ENCODE data around the gene C19orf38. TPM values are rescaled to one million over a fixed set of nuclear protein-coding genes. Genes with fewer than 3 reads are reported as not detected.

The C19orf38 gene
- total RNA-seq, 1 donor, result under 0.01 TPM

DNA sequence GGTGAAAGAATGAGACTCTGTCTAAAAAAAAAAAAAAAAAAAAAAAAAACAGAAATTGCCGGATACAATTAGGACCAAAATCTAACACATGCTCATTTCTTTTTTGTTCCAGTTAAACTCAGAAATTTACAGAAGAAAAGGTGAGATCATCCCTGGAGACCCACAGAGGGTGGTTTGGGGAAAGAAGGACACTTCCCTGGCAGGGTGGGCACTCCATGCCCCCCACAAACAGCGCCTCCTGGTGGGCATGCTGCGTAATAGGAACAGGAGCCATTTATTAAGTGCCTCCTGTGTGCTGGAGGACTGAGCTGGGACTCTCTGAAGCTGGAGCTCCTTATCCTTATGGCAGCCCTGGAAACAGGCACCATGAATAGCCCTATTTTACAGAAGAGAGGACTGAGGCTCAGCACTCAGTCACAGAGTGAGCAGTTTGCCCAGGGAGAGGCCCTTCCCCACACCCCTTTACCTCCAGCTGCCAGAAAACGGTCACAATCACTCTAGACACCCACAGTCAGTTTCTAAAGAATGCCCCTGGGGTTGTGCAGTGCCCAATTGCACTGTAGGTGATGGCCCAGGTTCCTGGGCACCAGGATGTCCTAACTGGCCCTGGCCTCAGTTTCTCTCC lies 10.1 kb downstream of the C19orf38 start:
- peak overlapping the region; percentile 35 for H2AFZ ChIP-seq (ENCODE audit: low read length)
- no peaks in the 10 kb centered on the region for H3K36me3 ChIP-seq (ENCODE audit: insufficient read depth, low read length)
- no peaks in the 10 kb centered on the region for H4K20me1 ChIP-seq (ENCODE audit: insufficient read depth, low read length)
- no peak overlapping the region for H3K27ac ChIP-seq (ENCODE audit: low read depth, low read length)
- H3K4me1 ChIP-seq (ENCODE audit: insufficient read depth, low read length), result peaks cover 7% of the 10 kb centered on the region
- no peak overlapping the region for H3K4me2 ChIP-seq (ENCODE audit: insufficient read depth, low read length)
- H3K79me2 ChIP-seq (ENCODE audit: insufficient read depth, low read length), result no peaks in the 10 kb centered on the region
- peak; percentile 78 for DNase-seq (ENCODE audit: insufficient read length, low spot score, missing footprints)
- H3K9me3 ChIP-seq (ENCODE audit: low read depth, low read length), result no peaks in the 10 kb centered on the region
- TF ChIP-seq, protein P1, sequence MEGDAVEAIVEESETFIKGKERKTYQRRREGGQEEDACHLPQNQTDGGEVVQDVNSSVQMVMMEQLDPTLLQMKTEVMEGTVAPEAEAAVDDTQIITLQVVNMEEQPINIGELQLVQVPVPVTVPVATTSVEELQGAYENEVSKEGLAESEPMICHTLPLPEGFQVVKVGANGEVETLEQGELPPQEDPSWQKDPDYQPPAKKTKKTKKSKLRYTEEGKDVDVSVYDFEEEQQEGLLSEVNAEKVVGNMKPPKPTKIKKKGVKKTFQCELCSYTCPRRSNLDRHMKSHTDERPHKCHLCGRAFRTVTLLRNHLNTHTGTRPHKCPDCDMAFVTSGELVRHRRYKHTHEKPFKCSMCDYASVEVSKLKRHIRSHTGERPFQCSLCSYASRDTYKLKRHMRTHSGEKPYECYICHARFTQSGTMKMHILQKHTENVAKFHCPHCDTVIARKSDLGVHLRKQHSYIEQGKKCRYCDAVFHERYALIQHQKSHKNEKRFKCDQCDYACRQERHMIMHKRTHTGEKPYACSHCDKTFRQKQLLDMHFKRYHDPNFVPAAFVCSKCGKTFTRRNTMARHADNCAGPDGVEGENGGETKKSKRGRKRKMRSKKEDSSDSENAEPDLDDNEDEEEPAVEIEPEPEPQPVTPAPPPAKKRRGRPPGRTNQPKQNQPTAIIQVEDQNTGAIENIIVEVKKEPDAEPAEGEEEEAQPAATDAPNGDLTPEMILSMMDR (IDR thresholded peaks at IDR 0.05; ENCODE audit: extremely low read depth, low read depth, low read length), result peak; percentile 93
- H3K4me3 ChIP-seq (ENCODE audit: insufficient read depth, low read length), result no peak overlapping the region
- no peaks in the 10 kb centered on the region for H3K27me3 ChIP-seq (ENCODE audit: insufficient read depth, low read length)

DNA sequence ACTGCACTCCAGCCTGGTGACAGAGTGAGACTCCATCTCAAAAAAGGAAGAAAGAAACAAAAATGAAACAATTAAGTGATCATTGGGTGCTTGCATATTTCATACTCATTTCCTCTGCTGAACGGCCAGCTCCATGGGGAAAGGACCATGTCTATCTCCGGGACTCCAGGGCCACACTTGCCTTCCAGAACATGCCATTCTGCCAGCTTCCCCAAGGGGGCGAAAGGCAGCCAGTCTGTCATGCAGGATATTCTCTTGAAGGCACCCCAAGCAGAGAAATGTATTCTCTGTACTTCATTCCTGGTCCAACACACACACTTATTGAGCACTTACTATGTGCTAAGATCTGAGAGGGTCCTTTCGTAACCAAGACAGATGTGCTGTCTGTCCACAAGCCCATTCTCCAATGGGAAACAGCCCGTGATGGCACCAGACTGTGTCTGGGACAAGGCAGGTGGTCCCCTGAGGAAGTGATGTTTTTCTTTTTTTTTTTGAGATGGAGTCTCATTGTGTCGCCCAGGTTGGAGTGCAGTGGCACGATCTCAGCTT lies 13.0 kb downstream of the C19orf38 start:
- DNase-seq (ENCODE audit: insufficient read length, low spot score, missing footprints), result peak; percentile 72
- no peaks in the 10 kb centered on the region for H3K36me3 ChIP-seq (ENCODE audit: insufficient read depth, low read length)
- H3K27me3 ChIP-seq (ENCODE audit: insufficient read depth, low read length), result no peaks in the 10 kb centered on the region
- H3K4me2 ChIP-seq (ENCODE audit: insufficient read depth, low read length), result no peak overlapping the region
- TF ChIP-seq, protein P1 (IDR thresholded peaks at IDR 0.05; ENCODE audit: extremely low read depth, low read depth, low read length), result peak; percentile 54
- H3K79me2 ChIP-seq (ENCODE audit: insufficient read depth, low read length), result no peaks in the 10 kb centered on the region
- H3K9me3 ChIP-seq (ENCODE audit: low read depth, low read length), result no peaks in the 10 kb centered on the region
- H4K20me1 ChIP-seq (ENCODE audit: insufficient read depth, low read length), result no peaks in the 10 kb centered on the region
- H3K4me3 ChIP-seq (ENCODE audit: insufficient read depth, low read length), result no peak overlapping the region
- H3K27ac ChIP-seq (ENCODE audit: low read depth, low read length), result no peak overlapping the region
- peaks cover 18% of the 10 kb centered on the region for H3K4me1 ChIP-seq (ENCODE audit: insufficient read depth, low read length)
- no peak overlapping the region for H2AFZ ChIP-seq (ENCODE audit: low read length)

DNA sequence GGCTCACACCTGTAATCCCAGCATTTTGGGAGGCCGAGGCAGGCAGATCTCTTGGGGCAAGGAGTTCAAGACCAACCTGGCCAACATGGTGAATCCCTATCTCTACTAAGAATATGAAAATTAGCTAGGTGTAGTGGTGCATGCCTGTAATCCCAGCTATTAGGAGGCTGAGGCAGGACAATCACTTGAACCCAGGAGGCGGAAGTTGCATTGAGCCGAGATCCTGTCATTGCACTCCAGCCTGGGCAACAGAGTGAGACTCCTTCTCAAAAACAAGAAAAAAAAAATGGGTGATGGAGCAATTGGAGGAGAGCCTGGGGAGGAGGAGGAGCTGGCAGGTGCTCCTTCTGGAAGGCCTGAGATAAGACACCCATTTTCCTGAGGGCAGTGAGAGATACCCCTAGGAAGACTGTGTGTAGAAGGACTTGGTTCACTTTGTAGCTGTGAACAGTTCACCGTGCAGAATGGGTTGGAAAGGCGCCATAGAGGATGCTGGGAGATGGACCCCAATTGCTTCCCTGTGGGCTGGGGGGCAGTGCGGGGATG lies 14.4 kb downstream of the C19orf38 start:
- H2AFZ ChIP-seq (ENCODE audit: low read length), result peak overlapping the region; percentile 92
- TF ChIP-seq, protein P1 (IDR thresholded peaks at IDR 0.05; ENCODE audit: extremely low read depth, low read depth, low read length), result no peak
- no peaks in the 10 kb centered on the region for H3K36me3 ChIP-seq (ENCODE audit: insufficient read depth, low read length)
- DNase-seq (ENCODE audit: insufficient read length, low spot score, missing footprints), result peak; percentile 44
- H3K79me2 ChIP-seq (ENCODE audit: insufficient read depth, low read length), result no peaks in the 10 kb centered on the region
- peak overlapping the region; percentile 62 for H3K4me3 ChIP-seq (ENCODE audit: insufficient read depth, low read length)
- H3K4me2 ChIP-seq (ENCODE audit: insufficient read depth, low read length), result peak overlapping the region; percentile 79
- H4K20me1 ChIP-seq (ENCODE audit: insufficient read depth, low read length), result no peaks in the 10 kb centered on the region
- no peaks in the 10 kb centered on the region for H3K27me3 ChIP-seq (ENCODE audit: insufficient read depth, low read length)
- peaks cover 18% of the 10 kb centered on the region for H3K4me1 ChIP-seq (ENCODE audit: insufficient read depth, low read length)
- H3K27ac ChIP-seq (ENCODE audit: low read depth, low read length), result peak overlapping the region; percentile 81
- H3K9me3 ChIP-seq (ENCODE audit: low read depth, low read length), result no peaks in the 10 kb centered on the region

DNA sequence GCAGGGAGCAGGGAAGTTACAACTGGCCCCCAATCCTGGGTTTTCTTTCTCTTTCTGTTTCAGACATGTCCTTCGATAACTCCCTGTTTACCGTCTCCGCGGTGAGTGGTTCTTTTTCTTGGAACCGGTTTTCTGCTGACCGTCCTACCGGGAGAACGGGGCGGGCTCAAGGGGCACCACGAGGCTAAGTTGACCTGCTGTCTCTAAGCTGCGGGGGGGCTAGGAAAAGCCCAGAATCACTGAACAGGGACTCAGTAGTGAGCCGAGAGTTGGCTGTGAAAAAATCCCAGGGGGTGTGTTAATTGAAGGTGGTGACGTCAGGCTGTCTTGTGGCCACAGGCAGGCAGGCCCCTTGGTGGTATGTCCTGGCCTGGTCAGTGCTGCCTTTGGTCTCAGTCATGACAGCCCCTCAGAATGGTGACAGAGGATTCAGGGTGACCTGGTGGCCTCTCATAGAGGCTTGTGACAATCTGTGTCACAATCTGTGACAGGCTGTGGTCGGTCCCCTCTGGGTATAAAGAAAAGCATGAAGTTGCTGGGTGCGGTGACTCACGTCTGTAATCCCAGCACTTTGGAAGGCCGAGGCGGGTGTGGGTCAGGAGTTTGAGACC lies 15.0 kb downstream of the C19orf38 start:
- H3K4me3 ChIP-seq (ENCODE audit: insufficient read depth, low read length), result peak overlapping the region; percentile 62
- peak overlapping the region; percentile 81 for H3K27ac ChIP-seq (ENCODE audit: low read depth, low read length)
- H3K36me3 ChIP-seq (ENCODE audit: insufficient read depth, low read length), result no peaks in the 10 kb centered on the region
- TF ChIP-seq, protein P1 (IDR thresholded peaks at IDR 0.05; ENCODE audit: extremely low read depth, low read depth, low read length), result no peak
- no peaks in the 10 kb centered on the region for H3K79me2 ChIP-seq (ENCODE audit: insufficient read depth, low read length)
- H3K9me3 ChIP-seq (ENCODE audit: low read depth, low read length), result no peaks in the 10 kb centered on the region
- H4K20me1 ChIP-seq (ENCODE audit: insufficient read depth, low read length), result no peaks in the 10 kb centered on the region
- peak overlapping the region; percentile 79 for H3K4me2 ChIP-seq (ENCODE audit: insufficient read depth, low read length)
- DNase-seq (ENCODE audit: insufficient read length, low spot score, missing footprints), result peak; percentile 89
- peaks cover 18% of the 10 kb centered on the region for H3K4me1 ChIP-seq (ENCODE audit: insufficient read depth, low read length)
- H3K27me3 ChIP-seq (ENCODE audit: insufficient read depth, low read length), result no peaks in the 10 kb centered on the region
- peak overlapping the region; percentile 92 for H2AFZ ChIP-seq (ENCODE audit: low read length)
